ENCODE results near the gene SCN4A. TPM values are rescaled to one million over a fixed set of nuclear protein-coding genes. Genes with fewer than 3 reads are reported as not detected.

The SCN4A gene
- polyA plus RNA-seq, 2 of the 4 experiments (the other 2 are of a cell fraction) = 0.03 to 0.06 TPM

DNA sequence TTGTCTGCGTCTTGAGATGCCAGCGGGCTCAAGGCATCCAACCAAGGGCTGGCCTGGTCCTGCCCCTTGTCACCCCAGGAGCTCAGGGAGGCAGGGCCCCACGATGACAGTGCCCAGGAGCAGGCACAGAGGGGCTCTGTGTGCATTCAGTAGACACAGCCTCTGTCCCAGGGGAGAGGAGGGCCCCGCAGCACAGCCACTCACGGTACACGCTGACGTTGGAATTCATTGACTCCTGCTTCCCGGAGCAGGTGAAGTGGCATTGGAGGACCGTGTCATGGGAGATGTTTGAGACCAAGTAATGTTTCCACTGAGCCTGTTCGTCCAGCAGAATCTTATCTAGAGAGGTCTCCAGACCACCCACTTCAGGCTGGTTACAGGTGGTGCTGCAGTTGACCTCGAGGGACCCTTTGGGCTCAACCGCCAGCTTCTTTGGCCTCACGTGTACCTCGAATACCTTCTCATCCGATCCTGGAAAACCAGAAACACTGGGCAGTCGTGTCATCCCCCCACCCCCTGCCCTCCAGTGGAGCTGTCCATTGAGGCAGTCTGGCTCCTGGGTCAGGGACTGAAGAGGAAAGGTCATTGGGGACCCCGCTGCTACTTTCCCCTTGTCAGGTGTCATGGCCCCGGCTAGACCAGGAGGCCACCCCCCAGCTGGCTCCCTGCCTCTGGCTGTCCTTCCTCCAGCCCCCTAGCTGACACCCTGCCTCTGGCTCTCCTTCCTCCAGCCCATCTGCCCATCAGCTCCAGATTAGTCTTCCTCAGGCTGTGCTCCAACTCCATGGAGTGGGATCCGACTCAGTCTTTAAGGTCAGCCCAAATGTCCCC, 32.4 kb upstream of the SCN4A start (continued):
- TF ChIP-seq, protein P1, sequence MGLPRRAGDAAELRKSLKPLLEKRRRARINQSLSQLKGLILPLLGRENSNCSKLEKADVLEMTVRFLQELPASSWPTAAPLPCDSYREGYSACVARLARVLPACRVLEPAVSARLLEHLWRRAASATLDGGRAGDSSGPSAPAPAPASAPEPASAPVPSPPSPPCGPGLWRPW (IDR thresholded peaks at IDR 0.05) = no peak
- TF ChIP-seq HOXB13 (CRISPR knock-in tag; IDR thresholded peaks at IDR 0.05; ENCODE audit: low read depth) = no peak
- no peak for TF ChIP-seq NFE2L2 (conservative IDR thresholded peaks at IDR 0.05; ENCODE audit: low read length)
- no peak for TF ChIP-seq HOXB5 (CRISPR knock-in tag; IDR thresholded peaks at IDR 0.05)

DNA sequence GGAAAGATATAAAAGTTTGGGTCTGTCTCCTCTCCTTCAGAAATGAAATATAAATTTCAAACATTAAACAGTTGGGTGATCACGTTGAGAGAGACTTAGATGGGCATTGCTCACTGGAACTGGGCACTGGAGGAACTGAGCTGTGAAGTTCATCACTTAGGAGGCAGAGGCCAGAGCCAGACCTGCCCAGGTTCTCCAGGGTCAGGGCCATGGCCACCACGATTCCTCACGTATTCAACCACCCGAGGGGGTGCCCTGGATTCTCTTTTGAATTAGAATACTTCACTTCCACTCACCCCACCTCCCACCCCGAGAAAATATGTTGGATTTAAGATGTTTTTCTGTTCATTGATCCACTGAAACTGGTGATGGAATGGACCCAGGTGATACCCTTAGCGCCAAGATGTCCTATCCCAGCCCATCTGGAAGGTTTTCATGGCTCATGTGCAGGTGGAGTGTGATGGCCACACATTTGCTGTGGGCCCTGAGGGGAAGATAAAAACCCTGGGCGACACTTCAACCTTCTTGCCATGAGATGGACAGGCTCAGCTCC, 31.6 kb upstream of the SCN4A start:
- TF ChIP-seq HDAC2 (IDR thresholded peaks at IDR 0.05) (no peak), EHMT2 (IDR thresholded peaks at IDR 0.05; ENCODE audit: low read depth) (no peak), KDM5A (IDR thresholded peaks at IDR 0.05) (no peak)
- TF ChIP-seq, protein P2, sequence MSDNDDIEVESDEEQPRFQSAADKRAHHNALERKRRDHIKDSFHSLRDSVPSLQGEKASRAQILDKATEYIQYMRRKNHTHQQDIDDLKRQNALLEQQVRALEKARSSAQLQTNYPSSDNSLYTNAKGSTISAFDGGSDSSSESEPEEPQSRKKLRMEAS (IDR thresholded peaks at IDR 0.05) = no peak
- CTCF ChIA-PET = interaction anchor here (1.6 to 10.0 kb wide), 4 partner anchors 13 to 54 kb away, joined by 3 to 107 read pairs (median 15); no protein-coding TSS in a partner anchor
- H3K9me3 ChIP-seq = no peaks in the 10 kb centered on the region

DNA sequence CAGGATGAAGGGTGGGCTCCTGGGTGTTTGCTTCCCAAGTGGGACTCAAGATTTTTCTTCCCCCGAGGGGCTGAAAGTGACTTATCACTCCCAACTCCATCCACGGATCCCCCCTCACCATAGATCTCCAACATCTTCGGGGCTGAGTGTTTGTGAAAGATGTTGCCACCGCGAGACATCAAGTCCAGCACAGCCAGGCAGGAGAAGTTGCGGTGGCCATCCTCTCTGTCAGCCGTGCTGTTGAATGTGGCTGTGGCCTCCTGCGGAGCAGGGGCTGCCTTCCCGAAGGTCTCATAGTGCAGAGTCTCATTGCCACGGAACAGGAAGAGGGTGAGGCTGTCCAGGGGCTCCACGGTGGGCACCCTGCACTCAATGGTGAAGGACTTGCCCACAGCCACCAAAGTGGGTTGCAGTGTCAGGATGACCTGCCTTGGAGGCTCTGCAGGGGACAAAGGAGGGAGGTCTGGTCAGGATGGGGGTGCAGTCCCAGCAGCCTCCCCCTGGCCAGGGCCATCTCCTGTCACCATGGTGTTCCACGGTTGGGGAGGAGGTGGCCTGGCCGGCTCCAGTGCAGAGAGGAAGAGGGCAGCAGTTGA, 30.9 kb upstream of the SCN4A start:
- ATAC-seq (no peak), FAIRE-seq (no peak), DNase-seq (ENCODE audit: low read depth in 1 of 2, low spot score in 1 of 2) (no peak)
- Histone ChIP-seq H3K4me1 (peaks cover 25% of the 10 kb centered on the region), H3K27ac (no peak overlapping the region), H3K4me3 (no peak overlapping the region), H3K4me2 (no peak overlapping the region), H3K9me3 (no peaks in the 10 kb centered on the region)
- CTCF ChIA-PET = interaction anchor here (0.6 to 1.0 kb wide), 2 partner anchors 9 to 13 kb away, joined by 3 to 4 read pairs; no protein-coding TSS in a partner anchor
- WGBS (ENCODE audit: missing lambda C conversion rate) = 57% methylated on average over 11 of the region's 13 CpGs
- POLR2A ChIA-PET = no interaction called here
- TF ChIP-seq MYC (IDR thresholded peaks at IDR 0.05; ENCODE audit: borderline replicate concordance, low read length) = no peak
- TF ChIP-seq CEBPB (IDR thresholded peaks at IDR 0.05) = no peak
- TF ChIP-seq, protein P3, sequence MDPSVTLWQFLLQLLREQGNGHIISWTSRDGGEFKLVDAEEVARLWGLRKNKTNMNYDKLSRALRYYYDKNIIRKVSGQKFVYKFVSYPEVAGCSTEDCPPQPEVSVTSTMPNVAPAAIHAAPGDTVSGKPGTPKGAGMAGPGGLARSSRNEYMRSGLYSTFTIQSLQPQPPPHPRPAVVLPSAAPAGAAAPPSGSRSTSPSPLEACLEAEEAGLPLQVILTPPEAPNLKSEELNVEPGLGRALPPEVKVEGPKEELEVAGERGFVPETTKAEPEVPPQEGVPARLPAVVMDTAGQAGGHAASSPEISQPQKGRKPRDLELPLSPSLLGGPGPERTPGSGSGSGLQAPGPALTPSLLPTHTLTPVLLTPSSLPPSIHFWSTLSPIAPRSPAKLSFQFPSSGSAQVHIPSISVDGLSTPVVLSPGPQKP (IDR thresholded peaks at IDR 0.05; ENCODE audit: low read depth, low read length) = no peak
- TF ChIP-seq HOXA7 (CRISPR knock-in tag; IDR thresholded peaks at IDR 0.05) = no peak
- no peak for TF ChIP-seq CHD2 (IDR thresholded peaks at IDR 0.05; ENCODE audit: low read length, partially characterized antibody)
- no peak for TF ChIP-seq BHLHE40 (IDR thresholded peaks at IDR 0.05; ENCODE audit: low read depth, low read length)
- TF ChIP-seq ZNF302 (CRISPR knock-in tag; IDR thresholded peaks at IDR 0.05) = no peak
- no peak for TF ChIP-seq POLR2A (IDR thresholded peaks at IDR 0.05; ENCODE audit: low read length)
- TF ChIP-seq, protein P4, sequence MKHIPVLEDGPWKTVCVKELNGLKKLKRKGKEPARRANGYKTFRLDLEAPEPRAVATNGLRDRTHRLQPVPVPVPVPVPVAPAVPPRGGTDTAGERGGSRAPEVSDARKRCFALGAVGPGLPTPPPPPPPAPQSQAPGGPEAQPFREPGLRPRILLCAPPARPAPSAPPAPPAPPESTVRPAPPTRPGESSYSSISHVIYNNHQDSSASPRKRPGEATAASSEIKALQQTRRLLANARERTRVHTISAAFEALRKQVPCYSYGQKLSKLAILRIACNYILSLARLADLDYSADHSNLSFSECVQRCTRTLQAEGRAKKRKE (CRISPR knock-in tag; IDR thresholded peaks at IDR 0.05; ENCODE audit: low read depth) = no peak
- no peak for TF ChIP-seq CBX8 (IDR thresholded peaks at IDR 0.05)
- no peak for TF ChIP-seq JUN (IDR thresholded peaks at IDR 0.05)
- TF ChIP-seq GATA3 (IDR thresholded peaks at IDR 0.05; ENCODE audit: borderline replicate concordance) = no peak
- TF ChIP-seq JUNB (IDR thresholded peaks at IDR 0.05) = no peak
- no peak for TF ChIP-seq NFE2L2 (conservative IDR thresholded peaks at IDR 0.05; ENCODE audit: low read length)
- TF ChIP-seq MAZ (IDR thresholded peaks at IDR 0.05; ENCODE audit: borderline replicate concordance, low read depth, low read length) = no peak
- no peak for TF ChIP-seq HEYL (CRISPR knock-in tag; IDR thresholded peaks at IDR 0.05)
- no peak for TF ChIP-seq EP300 (IDR thresholded peaks at IDR 0.05)
- TF ChIP-seq RNF2 (IDR thresholded peaks at IDR 0.05; ENCODE audit: borderline replicate concordance, low read depth) = no peak

More for the DNA sequence above, 31.6 kb upstream of the SCN4A start:
- no peak for ATAC-seq
- Histone ChIP-seq H3K4me1 (peaks cover 25% of the 10 kb centered on the region), H3K4me2 (no peak overlapping the region), H3K4me3 (no peak overlapping the region), H3K27ac (no peak overlapping the region)
- FAIRE-seq = no peak
- WGBS (ENCODE audit: missing lambda C conversion rate) = 62% methylated on average over 7 of the region's 7 CpGs
- no peak for DNase-seq (ENCODE audit: low read depth in 1 of 2, low spot score in 1 of 2)
- POLR2A ChIA-PET = no interaction called here
